Neuronal stem cell (in vitro differentiated cells): ENCODE measurements around the gene SRPX2.

Source experiments
- DNase-seq: peaks from one replicate; pipeline ENCODE4 v3.0.0-alpha.2; 2013; ENCODE audit warnings: low spot score
- H2AFZ ChIP-seq: one replicate; pipeline ENCODE4 v1.6.1; 2013; ENCODE audit warnings: mild to moderate bottlenecking, low read length, inconsistent platforms
- H2AK5ac ChIP-seq: 2 replicates; pipeline ENCODE4 v1.6.1; 2013; ENCODE audit warnings: low read depth, mild to moderate bottlenecking, inconsistent platforms, low read length, moderate library complexity, mixed read lengths
- H2BK120ac ChIP-seq: 2 replicates; pipeline ENCODE4 v1.6.1; 2013; ENCODE audit warnings: low read depth, mild to moderate bottlenecking, inconsistent platforms, low read length, moderate library complexity, mixed read lengths
- H2BK12ac ChIP-seq: one replicate; pipeline ENCODE4 v1.6.1; 2013; ENCODE audit warnings: low read length, inconsistent platforms
- H2BK15ac ChIP-seq: 2 replicates; pipeline ENCODE4 v1.6.1; 2013; ENCODE audit warnings: mild to moderate bottlenecking, low read length, inconsistent platforms, mixed read lengths
- H2BK5ac ChIP-seq: one replicate; pipeline ENCODE4 v1.6.1; 2013; ENCODE audit warnings: inconsistent platforms, mild to moderate bottlenecking, low read length, moderate library complexity
- H3K14ac ChIP-seq: one replicate; pipeline ENCODE4 v1.6.1; 2013; ENCODE audit warnings: low read length, inconsistent platforms
- H3K18ac ChIP-seq: 2 replicates; pipeline ENCODE4 v1.6.1; 2013; ENCODE audit warnings: low read length, inconsistent platforms
- H3K23ac ChIP-seq: 2 replicates; pipeline ENCODE4 v1.6.1; 2013; ENCODE audit warnings: low read depth, mild to moderate bottlenecking, mixed read lengths, low read length, inconsistent platforms; ENCODE audit not compliant: poor library complexity
- H3K27ac ChIP-seq: replicated peaks from 3 replicates; pipeline ENCODE4 v1.5.1; 2013; ENCODE audit warnings: low read length, inconsistent platforms
- H3K27me3 ChIP-seq, 3 experiments: 2 replicates each; pipeline ENCODE4 v1.6.1; 2013; ENCODE audit warnings: low read length in 3 of 3, mild to moderate bottlenecking in 2 of 3, inconsistent platforms in 1 of 3, low read depth in 1 of 3, mixed read lengths in 1 of 3, moderate library complexity in 1 of 3; ENCODE audit not compliant: control insufficient read depth in 3 of 3, insufficient read depth in 3 of 3
- H3K36me3 ChIP-seq, 2 donors: replicated peaks in 1 of 2; 2 replicates each; pipeline ENCODE4 v1.6.1; 2013; ENCODE audit warnings: low read length in 2 of 2; ENCODE audit not compliant: control insufficient read depth in 2 of 2, insufficient read depth in 2 of 2
- H3K4ac ChIP-seq: 2 replicates; pipeline ENCODE4 v1.6.1; 2013; ENCODE audit warnings: inconsistent platforms, mild to moderate bottlenecking, low read length, moderate library complexity
- H3K4me1 ChIP-seq, 2 donors: 1 replicate in 1 of 2; 2 replicates in 1 of 2; pipeline ENCODE4 v1.6.1; 2013; ENCODE audit warnings: low read length in 2 of 2, low read depth in 1 of 2; ENCODE audit not compliant: control insufficient read depth in 2 of 2, insufficient read depth in 1 of 2
- H3K4me2 ChIP-seq: one replicate; pipeline ENCODE4 v1.6.1; 2013; ENCODE audit warnings: mild to moderate bottlenecking, low read length, inconsistent platforms; ENCODE audit not compliant: insufficient read depth, poor library complexity, severe bottlenecking
- H3K4me3 ChIP-seq, 2 donors: 2 replicates each; pipeline ENCODE4 v1.5.1; 2013; ENCODE audit warnings: low read length in 2 of 2, mild to moderate bottlenecking in 2 of 2, inconsistent platforms in 1 of 2, moderate library complexity in 1 of 2
- H3K79me1 ChIP-seq: one replicate; pipeline ENCODE4 v1.6.1; 2013; ENCODE audit warnings: low read depth, mild to moderate bottlenecking, inconsistent platforms, low read length, moderate library complexity
- H3K9ac ChIP-seq: one replicate; pipeline ENCODE4 v1.6.1; 2013; ENCODE audit warnings: mild to moderate bottlenecking, low read depth, low read length, inconsistent platforms; ENCODE audit not compliant: poor library complexity
- H3K9me3 ChIP-seq, 2 donors: replicated peaks in 1 of 2; 2 replicates each; pipeline versions ENCODE3 to v1.6.1; 2013; ENCODE audit warnings: low read length in 2 of 2, mild to moderate bottlenecking in 2 of 2, inconsistent platforms in 1 of 2, low read depth in 1 of 2, mixed read lengths in 1 of 2, moderate library complexity in 1 of 2; ENCODE audit not compliant: control insufficient read depth in 2 of 2, insufficient read depth in 1 of 2
- H4K8ac ChIP-seq: one replicate; pipeline ENCODE4 v1.6.1; 2013; ENCODE audit warnings: low read depth, mild to moderate bottlenecking, inconsistent platforms, low read length, moderate library complexity
- H4K91ac ChIP-seq: one replicate; pipeline ENCODE4 v1.6.1; 2013; ENCODE audit warnings: low read length, low read depth, mild to moderate bottlenecking, inconsistent platforms; ENCODE audit not compliant: poor library complexity
- WGBS, 2 donors: extraction: QIAGEN DNeasy Blood & Tissue Kit; methylation state at CpG; one replicate each; pipeline ENCODE4 v1.1.7; 2013; ENCODE audit warnings: missing lambda C conversion rate in 2 of 2, mixed read lengths in 1 of 2; ENCODE audit not compliant: insufficient read length in 2 of 2, insufficient replicate concordance in 1 of 2; ENCODE audit errors: extremely low coverage in 2 of 2; 5-methylcytosine and 5-hydroxymethylcytosine counted together

Gene SRPX2

DNA sequence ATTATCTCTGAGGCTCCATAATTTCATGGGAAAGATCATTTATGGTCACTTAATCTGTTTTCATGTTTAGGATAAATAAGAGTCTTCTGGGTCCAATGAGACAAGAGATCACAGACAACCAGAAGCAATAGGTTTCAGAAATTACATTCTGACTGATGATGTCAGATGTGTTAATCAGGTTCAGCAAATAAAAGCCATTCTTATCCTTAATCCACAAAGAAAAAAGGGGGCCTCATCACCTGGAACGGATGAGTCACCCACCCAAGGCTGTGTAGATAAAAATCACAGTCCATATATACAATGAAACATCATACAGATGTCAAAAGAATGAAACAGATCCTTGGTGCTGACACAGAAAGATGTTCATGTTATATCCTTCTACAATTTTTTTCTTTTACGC is 51.3 kb downstream of the SRPX2 start:
- no peak overlapping the region for H3K4me2 ChIP-seq
- H3K4me1 ChIP-seq: no peaks in the 10 kb centered on the region
- no peak overlapping the region for H3K4me3 ChIP-seq
- H4K91ac ChIP-seq: no peak overlapping the region
- H3K27me3 ChIP-seq: peaks cover 0 to 5% (median 0%) of the 10 kb centered on the region in 3 experiments
- H3K4ac ChIP-seq: no peak overlapping the region
- no peak overlapping the region for H2BK15ac ChIP-seq
- no peak overlapping the region for H4K8ac ChIP-seq
- H2AK5ac ChIP-seq: no peak overlapping the region
- no peak overlapping the region for H2BK12ac ChIP-seq
- H2BK5ac ChIP-seq: no peak overlapping the region
- no peaks in the 10 kb centered on the region for H3K9me3 ChIP-seq
- H2BK120ac ChIP-seq: no peak overlapping the region
- no peak overlapping the region for H3K27ac ChIP-seq
- H3K36me3 ChIP-seq: no peaks in the 10 kb centered on the region
- WGBS, 2 donors: no CpG with 5 or more reads among the region's 2 CpGs
- no peak overlapping the region for H2AFZ ChIP-seq
- H3K79me1 ChIP-seq: no peaks in the 10 kb centered on the region
- H3K14ac ChIP-seq: no peak overlapping the region
- no peak for DNase-seq
- H3K9ac ChIP-seq: no peak overlapping the region
- H3K18ac ChIP-seq: no peak overlapping the region
- H3K23ac ChIP-seq: no peak overlapping the region

DNA sequence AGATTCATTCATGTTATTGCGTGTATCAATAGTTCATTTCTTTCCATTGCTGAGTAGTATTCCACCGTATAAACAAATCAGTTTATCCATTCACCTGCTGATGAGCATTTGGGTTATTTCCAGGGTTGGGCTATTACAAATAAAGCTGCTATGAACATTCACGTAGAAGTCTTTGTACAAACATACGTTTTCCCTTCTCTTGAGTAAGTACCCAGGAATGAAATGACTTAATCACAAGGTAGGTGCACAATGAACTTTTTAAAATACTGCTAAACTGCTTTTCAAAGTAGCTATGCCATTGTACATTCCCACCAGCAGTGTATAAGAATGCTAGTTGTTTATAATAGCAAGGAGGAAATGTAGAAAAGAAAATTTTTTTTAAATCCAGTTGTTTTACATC is 52.0 kb downstream of the SRPX2 start:
- no peak for DNase-seq
- Histone ChIP-seq H2BK5ac (no peak overlapping the region), H3K23ac (no peak overlapping the region), H3K9me3 (no peaks in the 10 kb centered on the region), H3K14ac (no peak overlapping the region), H4K91ac (no peak overlapping the region), H2BK120ac (no peak overlapping the region), H3K18ac (no peak overlapping the region), H3K9ac (no peak overlapping the region), H2BK12ac (no peak overlapping the region), H3K4me2 (no peak overlapping the region), H3K4me3 (no peak overlapping the region), H2AK5ac (no peak overlapping the region), H3K36me3 (no peaks in the 10 kb centered on the region), H3K4me1 (no peaks in the 10 kb centered on the region), H2AFZ (no peak overlapping the region), H3K27me3 (peaks cover 0 to 5% (median 0%) of the 10 kb centered on the region in 3 experiments), H3K4ac (no peak overlapping the region), H3K79me1 (no peaks in the 10 kb centered on the region), H4K8ac (no peak overlapping the region), H3K27ac (no peak overlapping the region), H2BK15ac (no peak overlapping the region)
- WGBS, 2 donors: no CpG with 5 or more reads among the region's 4 CpGs

DNA sequence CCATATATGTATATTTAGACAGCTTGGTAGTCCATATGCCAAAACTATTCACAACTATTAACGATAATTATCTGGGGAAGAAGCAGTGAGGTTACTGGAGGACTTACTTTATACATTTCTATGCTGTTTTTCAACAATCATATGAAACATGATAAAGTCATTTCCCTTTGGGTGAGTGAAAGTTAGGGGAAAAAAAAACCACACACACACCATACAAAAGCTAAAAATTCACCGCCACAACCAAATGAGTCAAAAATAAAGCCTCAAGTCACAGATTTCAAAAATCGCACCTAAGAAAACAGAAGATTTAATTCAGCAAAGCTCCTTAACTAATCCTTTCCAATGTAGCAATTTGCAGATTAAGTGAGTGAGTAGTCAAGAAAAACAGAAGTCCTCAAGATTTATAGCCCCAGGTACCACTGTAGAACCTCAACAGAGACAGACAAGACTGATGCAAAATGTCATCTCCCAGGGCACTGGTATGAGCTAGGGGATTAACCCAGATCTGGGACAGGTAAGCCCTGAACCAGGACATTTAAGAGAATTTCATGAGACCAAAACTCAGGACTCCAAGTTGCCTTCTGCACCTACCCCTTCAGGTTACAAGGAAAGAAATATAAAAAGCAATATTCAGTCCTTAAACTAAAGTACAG is 52.8 kb downstream of the SRPX2 start:
- no peak overlapping the region for H2BK15ac ChIP-seq
- H2BK5ac ChIP-seq: no peak overlapping the region
- H3K4ac ChIP-seq: no peak overlapping the region
- H3K27ac ChIP-seq: no peak overlapping the region
- H3K27me3 ChIP-seq: peaks cover 0 to 8% (median 0%) of the 10 kb centered on the region in 3 experiments
- H3K9ac ChIP-seq: no peak overlapping the region
- H2AK5ac ChIP-seq: no peak overlapping the region
- no peak overlapping the region for H4K91ac ChIP-seq
- no peak overlapping the region for H4K8ac ChIP-seq
- no peaks in the 10 kb centered on the region for H3K4me1 ChIP-seq
- no CpG with 5 or more reads among the region's 3 CpGs for WGBS, 2 donors
- no peak for DNase-seq
- no peaks in the 10 kb centered on the region for H3K9me3 ChIP-seq
- no peaks in the 10 kb centered on the region for H3K36me3 ChIP-seq
- no peak overlapping the region for H3K23ac ChIP-seq
- no peak overlapping the region for H2BK120ac ChIP-seq
- no peak overlapping the region for H3K18ac ChIP-seq
- no peak overlapping the region for H2AFZ ChIP-seq
- H2BK12ac ChIP-seq: no peak overlapping the region
- no peak overlapping the region for H3K4me3 ChIP-seq
- no peaks in the 10 kb centered on the region for H3K79me1 ChIP-seq
- H3K4me2 ChIP-seq: no peak overlapping the region
- H3K14ac ChIP-seq: no peak overlapping the region

DNA sequence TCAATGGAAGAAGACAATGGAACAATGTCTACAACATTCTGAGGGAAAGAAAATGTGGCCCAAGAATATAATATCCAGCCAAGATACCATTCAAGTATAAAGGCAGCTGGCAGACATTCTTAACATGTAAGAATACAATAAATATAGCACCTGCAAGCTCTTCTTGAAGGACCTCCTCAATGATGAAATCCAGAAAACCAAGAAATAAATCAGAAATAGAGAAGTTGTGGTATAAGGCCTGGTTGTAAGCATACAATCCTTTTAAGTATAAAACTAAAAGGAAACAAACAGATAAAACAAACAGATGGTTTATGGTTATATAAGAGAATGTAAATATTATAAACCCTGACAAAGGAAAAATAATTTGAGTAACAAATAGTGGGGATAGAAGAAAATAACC is 54.6 kb downstream of the SRPX2 start:
- Histone ChIP-seq H2AFZ (no peak overlapping the region), H3K4me1 (no peaks in the 10 kb centered on the region), H3K27ac (no peak overlapping the region), H3K4ac (no peak overlapping the region), H2BK120ac (no peak overlapping the region), H3K79me1 (no peaks in the 10 kb centered on the region), H3K27me3 (peaks cover 0 to 3% (median 0%) of the 10 kb centered on the region in 3 experiments), H3K9ac (no peak overlapping the region), H3K4me3 (no peak overlapping the region), H2BK12ac (no peak overlapping the region), H4K91ac (no peak overlapping the region), H3K4me2 (no peak overlapping the region), H3K23ac (no peak overlapping the region), H3K9me3 (no peaks in the 10 kb centered on the region), H2AK5ac (no peak overlapping the region), H2BK15ac (no peak overlapping the region), H2BK5ac (no peak overlapping the region), H3K18ac (no peak overlapping the region), H3K14ac (no peak overlapping the region), H3K36me3 (no peaks in the 10 kb centered on the region), H4K8ac (no peak overlapping the region)
- DNase-seq: no peak
